Heart right ventricle (tissue), 16 donors: ENCODE results near the gene CTDSPL2. TPM values are rescaled to one million over a fixed set of nuclear protein-coding genes. Genes with fewer than 3 reads are reported as not detected.
"Not testable (repeated sequence)": the region's sequence is repeated elsewhere in the genome, so short reads cannot be mapped to it uniquely, and the experiment has no call there.

Experiments used
- ATAC-seq, 8 donors: fragments of 200-7000 bp; cut with Tn5 transposase; one replicate each; pipeline ENCODE4 v1.9.1; 2020; ENCODE audit warnings: mild to moderate bottlenecking in 8 of 8, moderate library complexity in 8 of 8, moderate number of reproducible peaks in 1 of 8
- DNase-seq, 2 donors: peaks; one replicate each; pipeline ENCODE4 v3.0.0-alpha.2; 2020
- H3K27ac ChIP-seq, 10 donors: fragments of 200-600 bp; sonication (generic) in 2 of 10; one replicate each; pipeline versions ENCODE4 v1.5.0 to v1.8.0; 2020 to 2022; ENCODE audit warnings: mild to moderate bottlenecking in 3 of 10
- H3K27me3 ChIP-seq, 7 donors: fragments of 200-600 bp; one replicate each; pipeline ENCODE4 v1.8.0; 2021 to 2022; ENCODE audit warnings: mild to moderate bottlenecking in 2 of 7
- H3K36me3 ChIP-seq, 9 donors: fragments of 200-600 bp; sonication (generic) in 1 of 9; one replicate each; pipeline versions ENCODE4 v1.5.0 to v1.8.0; 2020 to 2022; ENCODE audit warnings: mild to moderate bottlenecking in 2 of 9
- H3K4me1 ChIP-seq, 9 donors: fragments of 200-600 bp; sonication (generic) in 1 of 9; one replicate each; pipeline versions ENCODE4 v1.5.0 to v1.8.0; 2020 to 2022; ENCODE audit warnings: mild to moderate bottlenecking in 4 of 9
- H3K4me3 ChIP-seq, 10 donors: fragments of 200-600 bp; sonication (generic) in 2 of 10; one replicate each; pipeline versions ENCODE4 v1.5.0 to v1.8.0; 2020 to 2022; ENCODE audit warnings: mild to moderate bottlenecking in 7 of 10, moderate library complexity in 2 of 10
- H3K9me3 ChIP-seq, 11 donors: fragments of 200-600 bp in 10 of 11; sonication (generic) in 2 of 11; one replicate each; pipeline versions ENCODE4 v1.5.0 to v1.8.0; 2013 to 2022; ENCODE audit warnings: mild to moderate bottlenecking in 2 of 11, control low read depth in 1 of 11, moderate library complexity in 1 of 11
- CTCF ChIP-seq, 9 donors: fragments of 200-600 bp; sonication (generic) in 2 of 9; IDR thresholded peaks; one replicate each; pipeline versions ENCODE4 v1.5.0 to v1.8.0; 2021 to 2022; ENCODE audit warnings: antibody characterized with exemption in 9 of 9, mild to moderate bottlenecking in 5 of 9, moderate library complexity in 1 of 9
- WGBS, 2 donors: extraction: QIAGEN DNeasy Blood & Tissue Kit; methylation state at CpG; one replicate each; pipeline ENCODE4 v1.1.7; 2013; ENCODE audit warnings: inconsistent platforms in 1 of 2; 5-methylcytosine and 5-hydroxymethylcytosine counted together
- intact Hi-C, 10 donors: fragments of 100-400 bp; cut with DNase I; formaldehyde crosslinking; loops; one replicate each; pipeline versions ENCODE4 v1.11.1 to v1.14.2; 2022
- polyA plus RNA-seq, 2 donors: library from polyadenylated mRNA; stranded (reverse); fragments of 200-250 nt; gene quantifications; one replicate each; pipeline ENCODE4 v1.2.3, GENCODE V29; 2013
- total RNA-seq, 10 donors: library from RNA; stranded (reverse); fragmentation: NEBNext Ultra II Directional in 3 of 10; extraction: Animal tissue kit (Norgen Biotek cat#: 25700) in 3 of 10; gene quantifications; one replicate each; pipeline versions ENCODE4 v1.2.1 to v1.2.4, GENCODE V29; 2021 to 2023
- donor health status: Arrhythmogenic right ventricular cardiomyopathy.
- donor health status: ischemic (EF 13 %, LVEDD 7.1; RV severe dilation, severe dysfunction).
- donor health status: healthy with polysubstance abuse.
- donor health status: DM: no; HTN: yes; CAD: no.
- donor health status: DM: no; HTN: no; CAD: no.
- donor health status: ischemic (EF 25% LVEDD 6.9; RV normal size, moderate dysfunction).
- donor health status: ischemic (EF 25% LVEDD 5.7; RV mildly dilated, moderate dysfunction).
- donor health status: healthy.
- donor health status: DM: yes; HTN: yes; CAD: no.
- donor health status: Ischemic cardiomyopathy.
- donor health status: ischemic (EF 35%, LVEDD 5.7; RV mildly dilated, moderate dysfunction).
- donor health status: nonischemic (EF 11% LVEDD 7.7; RV severe dilation, severe dysfunction).
- donor health status: DM: yes; HTN: yes; CAD: no.
- donor health status: PGD.
- donor health status: ischemic (EF 29% LVEDD 5.4; RV normal size, mild dysfunction).
- donor health status: nonischemic (EF 23%, LVEDD 6.1; RV moderate dilation, normal function).

The CTDSPL2 gene
- total and polyA plus RNA-seq, 12 donors: 3.5 to 22.3 (median 17.7) TPM

- Histone ChIP-seq H3K4me3 (no peak overlapping the region), H3K9me3 (peaks cover 0 to 12% (median 0%) of the 10 kb centered on the region in 11 donors), H3K27me3 (no peaks in the 10 kb centered on the region), H3K36me3 (peaks cover 0 to 14% (median 0%) of the 10 kb centered on the region in 9 donors), H3K27ac (no peak overlapping the region), H3K4me1 (peaks cover 0 to 13% (median 0%) of the 10 kb centered on the region in 9 donors)
- TF ChIP-seq CTCF (IDR thresholded peaks at IDR 0.05): no peak
- peak in 2 of 8 donors; percentile 33 to 34 for ATAC-seq
- intact Hi-C loops: loop anchor here in 1 of 10 donors (10.0 kb wide), 1 partner anchor 1813 kb away; no protein-coding TSS in a partner anchor
- 96 to 97% methylated on average over 11 of the region's 11 CpGs for WGBS, 2 donors
- DNase-seq: no peak
These were observed 20.4 kb downstream of the CTDSPL2 start for GRCh38 chr15:44447772-44448376.

- ATAC-seq: no peak
- Histone ChIP-seq H3K4me3 (no peak overlapping the region), H3K4me1 (peaks cover 0 to 14% (median 0%) of the 10 kb centered on the region in 9 donors), H3K9me3 (peaks cover 0 to 14% (median 0%) of the 10 kb centered on the region in 11 donors), H3K27me3 (no peaks in the 10 kb centered on the region), H3K27ac (no peak overlapping the region), H3K36me3 (peaks cover 0 to 14% (median 0%) of the 10 kb centered on the region in 9 donors)
- TF ChIP-seq CTCF (IDR thresholded peaks at IDR 0.05): no peak
- WGBS, 2 donors: 73 to 91% methylated on average over 1 of the region's 1 CpG
- intact Hi-C loops: no loop called here
- DNase-seq: no peak
These were observed 22.7 kb downstream of the CTDSPL2 start for GRCh38 chr15:44450172-44450571.

DNA sequence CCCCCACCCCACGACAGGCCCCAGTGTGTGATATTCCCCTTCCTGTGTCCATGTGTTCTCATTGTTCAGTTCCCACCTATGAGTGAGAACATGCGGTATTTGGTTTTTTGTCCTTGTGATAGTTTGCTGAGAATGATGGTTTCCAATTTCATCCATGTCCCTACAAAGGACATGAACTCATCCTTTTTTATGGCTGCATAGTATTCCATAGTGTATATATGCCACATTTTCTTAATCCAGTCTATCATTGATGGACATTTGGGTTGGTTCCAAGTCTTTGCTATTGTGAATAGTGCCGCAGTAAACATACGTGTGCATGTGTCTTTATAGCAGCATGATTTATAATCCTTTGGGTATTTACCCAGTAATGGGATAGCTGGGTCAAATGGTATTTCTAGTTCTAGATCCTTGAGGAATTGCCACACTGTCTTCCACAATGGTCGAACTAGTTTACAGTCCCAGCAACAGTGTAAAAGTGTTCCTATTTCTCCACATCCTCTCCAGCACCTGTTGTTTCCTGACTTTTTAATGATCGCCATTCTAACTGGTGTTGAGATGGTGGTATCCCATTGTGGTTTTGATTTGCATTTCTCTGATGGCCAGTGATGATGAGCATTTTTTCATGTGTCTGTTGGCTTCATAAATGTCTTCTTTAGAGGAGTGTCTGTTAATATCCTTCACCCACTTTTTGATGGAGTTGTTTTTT is 26.3 kb downstream of the CTDSPL2 start:
- H3K4me1 ChIP-seq, H3K27ac ChIP-seq, ATAC-seq, DNase-seq, H3K36me3 ChIP-seq, H3K27me3 ChIP-seq, H3K4me3 ChIP-seq, intact Hi-C loops: not testable (repeated sequence)
- WGBS, 2 donors: 90 to 100% methylated on average over 6 of the region's 6 CpGs
- H3K9me3 ChIP-seq: peaks cover 0 to 14% (median 0%) of the 10 kb centered on the region in 11 donors

DNA sequence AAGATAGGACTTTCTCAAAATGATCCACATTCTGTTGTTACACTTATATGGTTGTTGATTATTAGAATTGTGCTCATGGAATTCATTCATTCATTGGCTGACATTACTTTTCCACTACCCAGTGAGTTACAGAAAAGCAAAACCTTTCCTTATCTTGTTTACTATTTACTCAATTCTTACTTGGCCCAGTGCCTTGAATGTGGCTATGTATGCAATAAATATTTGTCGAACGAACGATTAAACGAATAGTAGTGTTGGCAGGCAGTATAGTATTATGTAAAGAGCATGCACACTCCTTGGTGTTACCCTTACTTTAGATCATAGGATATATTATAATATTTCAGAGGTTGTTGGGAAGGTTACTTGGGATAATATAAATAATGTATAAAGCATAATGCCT is 31.0 kb downstream of the CTDSPL2 start:
- intact Hi-C loops: no loop called here
- WGBS, 2 donors: 58 to 72% methylated on average over 4 of the region's 4 CpGs
- Histone ChIP-seq H3K27me3 (no peaks in the 10 kb centered on the region), H3K36me3 (peaks cover 0 to 48% (median 14%) of the 10 kb centered on the region in 9 donors), H3K9me3 (peaks cover 0 to 14% (median 0%) of the 10 kb centered on the region in 11 donors), H3K4me3 (no peak overlapping the region), H3K27ac (no peak overlapping the region), H3K4me1 (peaks cover 0 to 14% (median 0%) of the 10 kb centered on the region in 9 donors)
- ATAC-seq (no peak), DNase-seq (no peak)
- TF ChIP-seq CTCF (IDR thresholded peaks at IDR 0.05): no peak
